Effector memory CD4-positive, alpha-beta T cell (primary cell): ENCODE data around the gene MTHFD1L.

ENCODE experiments used
- DNase-seq, 3 donors: peaks; one replicate each; pipeline ENCODE4 v3.0.0-alpha.2; 2020
- H3K27ac ChIP-seq: 2 replicates; pipeline ENCODE4 v1.7.0; 2013; ENCODE audit warnings: mild to moderate bottlenecking, low read length, moderate library complexity; ENCODE audit not compliant: insufficient read depth, poor library complexity, severe bottlenecking
- H3K27me3 ChIP-seq: replicated peaks from 2 replicates; pipeline ENCODE4 v1.7.0; 2013; ENCODE audit warnings: mild to moderate bottlenecking, low read length; ENCODE audit not compliant: insufficient read depth, control insufficient read depth, poor library complexity, severe bottlenecking
- H3K36me3 ChIP-seq: 2 replicates; pipeline ENCODE4 v1.7.0; 2013; ENCODE audit warnings: mild to moderate bottlenecking, low read length, moderate library complexity; ENCODE audit not compliant: control insufficient read depth, insufficient read depth
- H3K4me1 ChIP-seq: 2 replicates; pipeline ENCODE4 v1.7.0; 2013; ENCODE audit warnings: low read length, mild to moderate bottlenecking; ENCODE audit not compliant: control insufficient read depth, insufficient read depth, poor library complexity, severe bottlenecking
- H3K4me3 ChIP-seq: 2 replicates; pipeline ENCODE4 v1.7.0; 2013; ENCODE audit warnings: low read length, low read depth, mild to moderate bottlenecking; ENCODE audit not compliant: insufficient read depth, poor library complexity, severe bottlenecking
- H3K9me3 ChIP-seq: 2 replicates; pipeline ENCODE4 v1.7.0; 2013; ENCODE audit warnings: mild to moderate bottlenecking, low read length, moderate library complexity; ENCODE audit not compliant: control insufficient read depth

The MTHFD1L gene

GRCh38 chr6:150914372-150914771 lies 48.9 kb downstream of the MTHFD1L start:
- H3K27ac ChIP-seq, result no peak overlapping the region
- H3K4me1 ChIP-seq, result no peaks in the 10 kb centered on the region
- no peak for DNase-seq
- H3K27me3 ChIP-seq, result no peaks in the 10 kb centered on the region
- no peak overlapping the region for H3K4me3 ChIP-seq
- no peaks in the 10 kb centered on the region for H3K9me3 ChIP-seq
- H3K36me3 ChIP-seq, result no peaks in the 10 kb centered on the region

- H3K9me3 ChIP-seq, result no peaks in the 10 kb centered on the region
- H3K27me3 ChIP-seq, result no peaks in the 10 kb centered on the region
- H3K36me3 ChIP-seq, result no peaks in the 10 kb centered on the region
- no peak overlapping the region for H3K27ac ChIP-seq
- no peaks in the 10 kb centered on the region for H3K4me1 ChIP-seq
- no peak for DNase-seq
- H3K4me3 ChIP-seq, result no peak overlapping the region
Observed at GRCh38 chr6:150915131-150915879, 49.8 kb downstream of the MTHFD1L start.

- Histone ChIP-seq H3K4me1 (no peaks in the 10 kb centered on the region), H3K27me3 (no peaks in the 10 kb centered on the region), H3K36me3 (no peaks in the 10 kb centered on the region), H3K9me3 (no peaks in the 10 kb centered on the region), H3K4me3 (no peak overlapping the region), H3K27ac (no peak overlapping the region)
- no peak for DNase-seq
Observed at GRCh38 chr6:150915880-150916265, 50.4 kb downstream of the MTHFD1L start.

- H3K4me1 ChIP-seq, result no peaks in the 10 kb centered on the region
- no peak overlapping the region for H3K27ac ChIP-seq
- H3K4me3 ChIP-seq, result no peak overlapping the region
- no peaks in the 10 kb centered on the region for H3K27me3 ChIP-seq
- H3K36me3 ChIP-seq, result no peaks in the 10 kb centered on the region
- DNase-seq, result no peak
- no peaks in the 10 kb centered on the region for H3K9me3 ChIP-seq
Observed at GRCh38 chr6:150919938-150920337, 54.4 kb downstream of the MTHFD1L start.

GRCh38 chr6:150922137-150922536 lies 56.6 kb downstream of the MTHFD1L start:
- Histone ChIP-seq H3K4me1 (no peaks in the 10 kb centered on the region), H3K27me3 (no peaks in the 10 kb centered on the region), H3K36me3 (no peaks in the 10 kb centered on the region), H3K27ac (no peak overlapping the region), H3K9me3 (no peaks in the 10 kb centered on the region), H3K4me3 (no peak overlapping the region)
- no peak for DNase-seq

GRCh38 chr6:150924808-150925589 lies 59.5 kb downstream of the MTHFD1L start:
- Histone ChIP-seq H3K4me1 (no peaks in the 10 kb centered on the region), H3K4me3 (no peak overlapping the region), H3K9me3 (no peaks in the 10 kb centered on the region), H3K36me3 (no peaks in the 10 kb centered on the region), H3K27me3 (no peaks in the 10 kb centered on the region), H3K27ac (no peak overlapping the region)
- DNase-seq, result no peak

GRCh38 chr6:150925590-150925928 lies 60.1 kb downstream of the MTHFD1L start:
- DNase-seq, result no peak
- H3K9me3 ChIP-seq, result no peaks in the 10 kb centered on the region
- no peak overlapping the region for H3K4me3 ChIP-seq
- no peaks in the 10 kb centered on the region for H3K36me3 ChIP-seq
- no peaks in the 10 kb centered on the region for H3K27me3 ChIP-seq
- H3K27ac ChIP-seq, result no peak overlapping the region
- no peaks in the 10 kb centered on the region for H3K4me1 ChIP-seq

GRCh38 chr6:150925976-150926375 lies 60.5 kb downstream of the MTHFD1L start:
- DNase-seq, result no peak
- Histone ChIP-seq H3K36me3 (no peaks in the 10 kb centered on the region), H3K27ac (no peak overlapping the region), H3K4me1 (no peaks in the 10 kb centered on the region), H3K9me3 (no peaks in the 10 kb centered on the region), H3K27me3 (no peaks in the 10 kb centered on the region), H3K4me3 (no peak overlapping the region)

GRCh38 chr6:150928882-150929281 lies 63.4 kb downstream of the MTHFD1L start:
- no peaks in the 10 kb centered on the region for H3K36me3 ChIP-seq
- no peak overlapping the region for H3K4me3 ChIP-seq
- DNase-seq, result no peak
- no peak overlapping the region for H3K27ac ChIP-seq
- H3K4me1 ChIP-seq, result no peaks in the 10 kb centered on the region
- H3K27me3 ChIP-seq, result no peaks in the 10 kb centered on the region
- H3K9me3 ChIP-seq, result no peaks in the 10 kb centered on the region

GRCh38 chr6:150929416-150929815 lies 63.9 kb downstream of the MTHFD1L start:
- H3K36me3 ChIP-seq, result no peaks in the 10 kb centered on the region
- H3K4me3 ChIP-seq, result no peak overlapping the region
- no peak overlapping the region for H3K27ac ChIP-seq
- no peaks in the 10 kb centered on the region for H3K27me3 ChIP-seq
- no peak for DNase-seq
- no peaks in the 10 kb centered on the region for H3K4me1 ChIP-seq
- no peaks in the 10 kb centered on the region for H3K9me3 ChIP-seq
